NCI-H524 treated with DMSO at 0.1 percent for 48 hours (cell line): ENCODE data around the gene APOBEC4.

ENCODE experiments used
- DNase-seq: peaks from one replicate; lab custom pipeline; 2025; lab: John Stamatoyannopoulos, UW

APOBEC4 gene

DNA sequence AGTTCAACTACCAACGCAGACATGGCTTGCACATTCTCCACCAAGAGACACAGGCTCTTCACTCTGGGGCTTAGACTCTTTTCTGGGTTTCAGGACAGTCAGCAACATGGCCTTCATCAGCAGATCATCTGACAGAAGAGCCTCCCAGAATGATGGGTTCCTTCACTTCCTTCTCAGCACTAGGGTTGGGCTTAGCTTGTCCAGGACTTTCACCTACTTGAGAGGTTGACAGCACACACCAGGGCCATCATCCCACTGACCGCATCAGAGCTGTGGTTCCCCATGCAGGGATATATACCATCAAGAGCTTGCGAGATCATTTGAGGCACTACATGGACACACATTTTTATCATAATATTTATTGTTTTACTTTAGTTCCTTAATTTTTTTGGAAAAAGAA is 52.5 kb downstream of the APOBEC4 start:
- no peak for DNase-seq

DNA sequence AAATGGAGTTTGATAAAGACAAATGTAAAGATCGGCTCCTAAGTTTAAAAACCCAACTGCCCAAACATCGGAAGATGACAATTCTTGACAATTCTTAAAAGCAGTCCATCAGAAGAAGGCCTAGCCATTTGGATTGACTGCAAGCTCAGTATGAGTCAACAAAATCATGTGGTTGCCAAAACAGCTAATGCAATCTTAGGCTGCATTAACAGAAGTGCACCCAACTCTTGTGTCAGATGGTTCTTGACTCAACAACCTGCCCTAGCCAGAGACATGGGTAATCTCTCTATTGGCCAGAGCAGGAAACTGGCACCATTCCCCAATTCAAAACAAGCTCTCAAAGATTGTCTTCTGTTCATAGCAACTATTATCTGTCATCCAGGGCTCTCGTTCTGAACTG is 53.0 kb downstream of the APOBEC4 start:
- no peak for DNase-seq

DNA sequence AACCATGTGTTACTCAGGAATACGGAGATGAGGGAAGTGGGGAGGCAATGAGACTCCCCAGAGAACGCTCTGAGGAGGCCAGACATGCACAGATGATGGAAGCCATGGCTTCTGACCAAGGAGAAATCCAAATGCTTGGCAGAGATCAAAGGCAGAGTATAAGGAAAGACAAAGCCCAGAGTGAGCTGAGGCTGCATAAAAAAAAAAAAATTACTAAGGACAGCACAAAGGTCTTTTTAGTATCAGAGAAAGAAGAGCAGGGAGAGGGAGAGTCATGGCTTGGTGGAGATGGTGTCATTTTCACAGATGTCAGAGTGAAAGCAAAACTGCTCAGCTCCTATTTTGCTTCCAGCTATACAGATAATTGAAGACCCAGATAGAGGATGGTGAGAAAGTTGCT is 54.7 kb downstream of the APOBEC4 start:
- no peak for DNase-seq

DNA sequence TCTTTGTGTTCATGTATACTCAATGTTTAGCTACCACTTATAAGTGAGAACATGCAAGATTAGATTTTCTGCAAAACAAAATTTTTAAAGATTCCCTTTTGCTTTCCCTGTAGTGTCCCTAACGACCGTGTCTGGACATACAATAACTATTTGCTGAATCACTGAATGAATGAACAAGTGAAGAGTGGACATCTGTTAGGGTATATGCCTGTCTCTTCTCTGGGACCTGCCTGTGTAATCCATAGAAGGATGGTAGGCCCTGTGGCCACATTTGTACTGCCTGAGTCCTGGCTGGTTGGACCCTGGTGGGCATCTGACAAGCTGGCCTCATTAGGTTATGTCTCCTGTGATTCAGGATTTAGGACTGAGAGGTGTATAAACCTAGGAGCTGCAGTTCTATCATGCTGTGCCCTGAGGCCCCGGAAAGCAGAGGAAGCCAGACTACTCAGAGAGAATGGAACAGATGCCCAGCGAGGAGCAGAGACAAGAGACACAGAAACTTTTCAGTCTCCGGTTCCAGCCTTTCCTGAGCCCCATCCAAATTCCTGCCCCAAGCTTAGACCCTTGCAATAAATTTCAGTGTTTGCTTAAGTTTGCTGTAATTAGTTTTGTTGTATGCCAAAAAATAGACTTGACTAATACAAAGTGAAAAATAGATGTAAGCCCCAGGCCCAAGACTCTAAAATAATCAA is 55.3 kb downstream of the APOBEC4 start:
- no peak for DNase-seq

DNA sequence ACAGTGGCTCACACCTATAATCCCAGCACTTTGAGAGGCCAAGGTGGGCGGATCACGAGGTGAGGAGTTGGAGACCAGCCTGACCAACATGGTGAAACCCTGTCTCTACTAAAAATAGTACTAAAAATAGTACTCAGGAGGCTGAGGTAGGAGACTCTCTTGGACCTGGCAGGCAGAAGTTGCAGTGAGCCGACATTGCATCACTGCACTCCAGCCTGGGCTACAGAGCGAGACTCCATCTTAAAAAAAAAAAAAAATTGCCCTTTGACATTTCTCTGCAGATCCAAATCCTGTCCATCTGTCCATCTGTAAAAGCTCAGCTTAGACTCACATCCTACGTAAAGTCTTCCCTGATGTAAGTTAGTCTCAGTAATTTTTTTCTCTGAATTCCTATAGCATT is 56.6 kb downstream of the APOBEC4 start:
- no peak for DNase-seq
